Calu3 (cell line): ENCODE results near the gene TTC9. TPM values are rescaled to one million over a fixed set of nuclear protein-coding genes. Genes with fewer than 3 reads are reported as not detected.

Experiments used
- BruUV-seq: library from RNA; stranded (reverse); fragments of 400-500 nt; replicated peaks from 2 replicates; lab custom pipeline; 2021; lab: Mats Ljungman, UMichigan
- CTCF ChIA-PET: fragments of 300-600 bp; sonication (Branson Sonifier 250); formaldehyde crosslinking; loops from one replicate; lab custom pipeline; 2022; ENCODE audit warnings: antibody characterized with exemption; lab: Charles Lee
- DNase-seq: peaks from one replicate; pipeline ENCODE4 v3.0.0; 2022
- H3K27ac Mint-ChIP-seq: one replicate; pipeline ENCODE4 v1.8.0; 2022; ENCODE audit warnings: mixed read lengths; ENCODE audit not compliant: unreplicated experiment
- H3K27me3 Mint-ChIP-seq: one replicate; pipeline ENCODE4 v1.8.0; 2022; ENCODE audit warnings: mixed read lengths; ENCODE audit not compliant: unreplicated experiment
- H3K36me3 Mint-ChIP-seq: one replicate; pipeline ENCODE4 v1.8.0; 2022; ENCODE audit warnings: mild to moderate bottlenecking, moderate library complexity, mixed read lengths; ENCODE audit not compliant: insufficient read depth, unreplicated experiment
- H3K4me1 Mint-ChIP-seq: one replicate; pipeline ENCODE4 v1.8.0; 2022; ENCODE audit warnings: mild to moderate bottlenecking, low read depth, mixed read lengths; ENCODE audit not compliant: unreplicated experiment
- H3K4me3 Mint-ChIP-seq: one replicate; pipeline ENCODE4 v1.8.0; 2022; ENCODE audit warnings: mild to moderate bottlenecking, low read depth, moderate library complexity, mixed read lengths; ENCODE audit not compliant: unreplicated experiment
- H3K9me3 Mint-ChIP-seq: one replicate; pipeline ENCODE4 v1.8.0; 2022; ENCODE audit warnings: low read depth, mixed read lengths; ENCODE audit not compliant: unreplicated experiment
- CTCF ChIP-seq: fragments of 200-600 bp; IDR thresholded peaks from one replicate; pipeline ENCODE4 v1.8.0; 2022; ENCODE audit warnings: antibody characterized with exemption; ENCODE audit not compliant: unreplicated experiment
- intact Hi-C: fragments of 100-400 bp; cut with micrococcal nuclease; formaldehyde crosslinking; loops from one replicate; pipeline ENCODE4 v1.10.0; 2022; ENCODE audit not compliant: unreplicated experiment
- total RNA-seq: library from RNA; stranded (reverse); gene quantifications from 2 replicates; pipeline ENCODE4 v1.2.3, GENCODE V29; 2022

The TTC9 gene
- total RNA-seq, 1 experiment from 2014 or later: 9.8 TPM

DNA sequence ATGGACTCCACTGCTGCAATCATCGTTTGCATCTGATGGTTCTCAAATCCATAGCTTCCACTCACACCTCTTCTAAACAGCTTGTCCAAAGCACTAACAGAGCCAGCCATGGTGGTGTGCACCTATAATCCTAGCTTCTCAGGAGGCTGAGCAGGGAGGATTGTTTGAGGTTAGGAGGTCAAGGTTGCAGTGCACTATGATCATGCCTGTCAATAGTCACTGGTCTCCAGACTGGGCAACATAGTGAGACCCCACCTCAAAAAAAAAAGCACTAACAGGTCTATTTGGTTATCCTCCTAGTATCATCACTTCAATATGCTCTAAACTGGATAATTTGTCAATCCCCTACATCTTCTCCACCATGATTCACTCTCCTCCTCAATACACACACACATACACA lies 63.2 kb downstream of the TTC9 start:
- no peaks in the 10 kb centered on the region for H3K36me3 Mint-ChIP-seq
- TF ChIP-seq CTCF: no peak
- no TSS peak for BruUV-seq
- H3K9me3 Mint-ChIP-seq: no peaks in the 10 kb centered on the region
- no peaks in the 10 kb centered on the region for H3K27me3 Mint-ChIP-seq
- H3K4me3 Mint-ChIP-seq: no peak overlapping the region
- no peak for DNase-seq
- intact Hi-C loops: loop anchor here (5.0 kb wide), 1 partner anchor 43 kb away; no protein-coding TSS in a partner anchor
- H3K27ac Mint-ChIP-seq: no peak overlapping the region
- CTCF ChIA-PET: no interaction called here
- H3K4me1 Mint-ChIP-seq: peaks cover 23% of the 10 kb centered on the region

- H3K36me3 Mint-ChIP-seq: no peaks in the 10 kb centered on the region
- no peaks in the 10 kb centered on the region for H3K9me3 Mint-ChIP-seq
- CTCF ChIA-PET: no interaction called here
- BruUV-seq: no TSS peak
- peaks cover 23% of the 10 kb centered on the region for H3K4me1 Mint-ChIP-seq
- H3K4me3 Mint-ChIP-seq: no peak overlapping the region
- intact Hi-C loops: loop anchor here (5.0 kb wide), 1 partner anchor 44 kb away; no protein-coding TSS in a partner anchor
- H3K27ac Mint-ChIP-seq: no peak overlapping the region
- no peak for DNase-seq
- no peaks in the 10 kb centered on the region for H3K27me3 Mint-ChIP-seq
- no peak for TF ChIP-seq CTCF
Observed at GRCh38 chr14:70706177-70706576, 64.5 kb downstream of the TTC9 start.

DNA sequence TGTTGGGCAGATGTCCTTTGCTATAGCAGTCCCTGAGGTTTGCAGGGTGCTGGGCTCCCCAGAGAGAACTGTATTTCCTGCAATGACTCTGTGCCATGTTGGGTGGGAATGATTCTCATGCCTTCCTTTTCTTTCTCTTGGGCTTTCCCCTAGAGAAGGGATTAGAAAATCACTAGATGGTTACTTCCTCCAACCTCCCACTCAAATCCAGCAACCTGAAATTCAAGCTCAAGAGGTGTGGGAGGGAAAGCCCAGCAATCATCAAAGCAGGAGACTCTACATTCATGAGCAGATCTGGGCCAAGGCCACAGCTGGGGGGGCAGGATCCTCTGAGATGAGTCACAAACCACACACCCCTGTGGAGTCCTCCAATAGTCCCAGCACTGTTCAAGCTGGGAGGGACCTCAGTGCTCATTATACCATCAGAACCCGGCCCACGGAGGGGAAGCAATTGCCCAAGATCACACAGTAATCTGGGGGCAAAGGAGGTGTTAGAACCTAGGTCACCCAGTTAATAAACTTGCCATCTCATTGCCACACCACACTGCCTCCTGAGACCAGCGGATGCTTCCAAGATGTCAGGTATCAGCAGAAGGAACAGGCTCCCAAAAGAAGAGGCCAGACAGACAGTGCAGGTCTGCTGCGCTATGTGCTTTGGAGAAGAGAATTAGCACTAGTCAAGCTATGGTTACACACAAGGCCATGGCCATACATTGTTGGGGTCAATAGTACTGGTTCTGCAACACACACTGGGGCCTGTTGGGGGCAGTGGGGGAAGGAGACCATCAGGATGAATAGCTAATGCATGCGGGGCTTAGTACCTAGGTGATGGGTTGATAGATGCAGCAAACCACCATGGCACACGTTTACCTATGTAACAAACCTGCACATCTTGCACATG lies 65.7 kb downstream of the TTC9 start:
- Mint-ChIP-seq H3K36me3 (no peaks in the 10 kb centered on the region), H3K4me1 (peaks cover 23% of the 10 kb centered on the region), H3K27ac (peak overlapping the region; percentile 22), H3K27me3 (no peaks in the 10 kb centered on the region), H3K9me3 (no peaks in the 10 kb centered on the region), H3K4me3 (no peak overlapping the region)
- peak; percentile 81 for DNase-seq
- CTCF ChIA-PET: interaction anchor here (1.0 to 1.1 kb wide), 2 partner anchors 42 to 82 kb away, joined by 4 to 5 read pairs; no protein-coding TSS in a partner anchor
- intact Hi-C loops: loop anchor here (5.0 kb wide), 1 partner anchor 45 kb away; no protein-coding TSS in a partner anchor
- no TSS peak for BruUV-seq
- TF ChIP-seq CTCF: no peak

DNA sequence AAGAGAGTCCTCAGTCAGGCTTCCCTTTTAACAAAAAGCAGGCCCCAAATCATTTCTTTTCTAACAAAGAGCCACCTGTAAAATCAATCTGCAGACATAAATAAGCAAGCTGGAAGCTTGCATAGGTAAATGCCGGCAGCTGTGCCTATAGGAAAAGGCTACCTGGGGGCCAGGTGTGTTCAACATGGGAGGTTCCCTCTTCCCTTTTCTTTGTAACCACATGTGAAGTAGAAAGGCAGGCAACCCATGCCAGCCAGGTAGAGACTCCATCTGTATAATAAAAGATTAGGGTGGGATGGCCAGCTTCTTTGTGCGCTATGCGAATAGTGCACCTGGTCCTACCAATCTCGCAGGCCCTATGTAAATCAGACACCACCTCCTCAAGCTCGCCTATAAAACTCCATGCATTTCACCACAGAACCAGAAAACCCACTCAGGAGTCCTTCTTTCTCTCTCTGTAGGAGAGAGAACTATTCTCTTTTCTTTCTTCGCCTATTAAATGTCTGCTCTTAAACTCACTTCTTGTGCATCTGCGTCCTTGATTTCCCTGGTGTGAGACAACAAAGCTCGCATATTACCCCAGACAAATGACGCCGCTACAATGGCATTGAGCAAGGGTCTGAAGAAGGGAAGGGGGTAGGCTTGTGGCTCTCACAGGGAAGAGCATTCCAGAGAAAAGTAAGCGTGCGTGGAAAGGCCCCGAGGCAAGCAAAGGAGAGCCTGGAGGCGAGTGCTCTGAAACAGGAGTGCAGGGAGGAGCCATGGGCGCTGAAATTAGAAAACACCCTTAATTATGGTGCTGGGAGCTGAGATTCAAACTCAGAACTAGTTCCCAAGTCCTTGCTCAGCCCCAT lies 67.2 kb downstream of the TTC9 start:
- CTCF ChIA-PET: interaction anchor here (0.5 to 1.3 kb wide), 4 partner anchors 62 to 978 kb away, joined by 3 to 5 read pairs (median 4); no protein-coding TSS in a partner anchor
- Mint-ChIP-seq H3K36me3 (no peaks in the 10 kb centered on the region), H3K27ac (no peak overlapping the region), H3K4me3 (no peak overlapping the region), H3K4me1 (peaks cover 30% of the 10 kb centered on the region), H3K9me3 (no peaks in the 10 kb centered on the region), H3K27me3 (no peaks in the 10 kb centered on the region)
- TF ChIP-seq CTCF: no peak
- intact Hi-C loops: loop anchor here (5.0 kb wide), 1 partner anchor 47 kb away; no protein-coding TSS in a partner anchor
- DNase-seq: no peak
- no TSS peak for BruUV-seq
